GM20431 (cell line): ENCODE data around the gene TIE1.

Experiments
- in situ Hi-C: fragments of 300-500 bp; cut with MseI, MboI; formaldehyde crosslinking; loops from one replicate; pipeline ENCODE4 v1.15.0; 2020; ENCODE audit warnings: low sequenced_read_pairs; ENCODE audit not compliant: unreplicated experiment

The TIE1 gene

GRCh38 chr1:43288785-43289706 is 11.7 kb upstream of the TIE1 start:
- in situ Hi-C loops: no loop called here

DNA sequence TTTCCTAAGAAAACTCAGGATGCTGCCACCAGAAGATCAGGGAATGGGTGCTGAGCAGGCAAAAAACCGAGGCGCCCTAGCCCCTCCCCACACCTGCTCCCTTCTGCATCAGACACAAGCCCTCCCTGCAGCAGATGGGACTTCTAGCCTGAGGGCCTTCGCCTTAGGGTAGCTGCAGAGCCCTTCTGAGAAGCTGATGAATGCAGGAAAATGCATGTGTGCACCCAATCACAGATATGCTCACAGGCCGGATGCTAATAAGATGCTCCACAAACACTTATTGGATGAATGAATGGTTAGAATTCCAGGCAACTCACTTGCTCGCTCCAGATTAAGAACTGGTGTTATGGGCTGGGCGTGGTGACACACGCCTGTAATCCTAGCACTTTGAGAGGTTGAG is 8.6 kb upstream of the TIE1 start:
- in situ Hi-C loops: no loop called here

- in situ Hi-C loops: no loop called here
Observed at GRCh38 chr1:43292679-43293078, 8.1 kb upstream of the TIE1 start.

DNA sequence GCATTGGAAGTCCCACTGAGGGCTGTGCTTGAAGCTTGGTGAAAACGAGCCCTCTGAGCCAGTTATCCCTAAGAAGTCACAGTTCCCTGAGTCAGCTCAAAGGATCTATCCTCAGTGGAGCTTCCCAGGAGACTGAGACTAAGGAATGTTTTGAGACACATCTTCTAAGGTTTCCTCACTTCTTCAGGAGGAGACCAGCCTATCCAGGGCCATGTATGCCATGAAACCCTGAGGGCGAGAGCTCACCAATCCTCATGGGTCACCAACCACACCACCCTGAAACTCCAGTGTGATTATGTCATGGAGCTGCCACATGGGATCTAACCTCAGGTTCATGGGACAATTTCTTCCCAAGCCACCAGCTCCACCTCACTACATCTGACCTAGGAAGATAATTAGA is 7.6 kb upstream of the TIE1 start:
- in situ Hi-C loops: no loop called here

- in situ Hi-C loops: no loop called here
Observed at GRCh38 chr1:43293896-43294760, 6.7 kb upstream of the TIE1 start.

DNA sequence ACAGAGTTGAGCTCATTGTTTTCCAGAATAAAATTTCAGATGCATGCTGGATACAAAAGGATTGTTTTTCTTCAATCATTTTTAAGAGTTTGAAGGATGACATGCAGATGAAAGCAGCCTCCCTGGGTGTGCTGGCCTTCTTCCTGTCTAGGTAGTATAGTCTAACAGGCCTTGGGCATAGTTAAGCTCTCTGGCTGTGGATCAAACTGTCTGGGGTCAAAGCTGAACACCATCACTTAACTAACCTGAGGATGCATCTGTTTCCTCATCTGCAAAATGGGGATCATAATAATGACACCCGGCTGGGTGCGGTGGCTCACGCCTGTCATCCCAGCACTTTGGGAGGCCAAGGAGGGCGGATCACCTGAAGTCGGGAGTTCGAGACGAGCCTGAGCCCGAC is 6.0 kb upstream of the TIE1 start:
- in situ Hi-C loops: no loop called here

DNA sequence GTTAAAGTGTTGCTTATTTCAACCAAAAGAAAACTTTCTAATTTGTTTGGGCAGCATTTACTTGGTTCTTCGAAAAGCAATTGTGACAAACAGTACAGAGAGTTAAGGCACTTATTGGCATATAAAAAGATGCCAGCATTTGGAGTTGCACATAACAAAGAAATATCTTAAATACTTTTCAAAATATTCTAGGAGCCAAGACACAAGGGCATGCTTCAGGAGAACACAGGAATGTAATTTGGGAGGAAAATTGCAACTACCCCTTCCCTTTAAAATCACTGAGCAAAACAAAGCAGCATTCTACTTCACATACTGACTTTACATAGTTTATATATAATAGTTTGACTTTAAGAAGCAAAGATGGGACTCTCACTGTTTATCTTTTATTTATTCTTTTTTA is 4.6 kb upstream of the TIE1 start:
- in situ Hi-C loops: no loop called here

DNA sequence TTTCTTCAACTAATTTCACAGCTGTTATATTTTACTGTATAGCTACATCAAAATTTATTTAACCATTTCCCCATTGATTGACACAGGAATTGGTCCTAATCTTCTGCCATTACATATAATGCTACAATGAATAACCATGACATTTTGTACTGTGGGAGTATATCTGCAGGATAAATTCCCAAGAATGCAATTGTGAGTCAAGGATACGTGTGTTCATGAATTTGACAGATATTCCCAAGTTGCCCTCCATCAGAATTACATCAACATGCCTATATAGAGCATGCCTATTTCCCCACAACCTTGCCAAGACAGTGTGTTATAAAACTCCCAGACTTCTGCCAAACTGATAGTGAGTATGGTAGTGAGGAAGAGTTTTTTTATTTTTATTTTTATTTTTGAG is 2.7 kb upstream of the TIE1 start:
- in situ Hi-C loops: no loop called here

- in situ Hi-C loops: no loop called here
Observed at GRCh38 chr1:43299101-43299500, 1.7 kb upstream of the TIE1 start.

GRCh38 chr1:43302201-43302600 is 1.4 kb downstream of the TIE1 start:
- in situ Hi-C loops: no loop called here

- in situ Hi-C loops: no loop called here
Observed at GRCh38 chr1:43302721-43303470, 2.1 kb downstream of the TIE1 start.

DNA sequence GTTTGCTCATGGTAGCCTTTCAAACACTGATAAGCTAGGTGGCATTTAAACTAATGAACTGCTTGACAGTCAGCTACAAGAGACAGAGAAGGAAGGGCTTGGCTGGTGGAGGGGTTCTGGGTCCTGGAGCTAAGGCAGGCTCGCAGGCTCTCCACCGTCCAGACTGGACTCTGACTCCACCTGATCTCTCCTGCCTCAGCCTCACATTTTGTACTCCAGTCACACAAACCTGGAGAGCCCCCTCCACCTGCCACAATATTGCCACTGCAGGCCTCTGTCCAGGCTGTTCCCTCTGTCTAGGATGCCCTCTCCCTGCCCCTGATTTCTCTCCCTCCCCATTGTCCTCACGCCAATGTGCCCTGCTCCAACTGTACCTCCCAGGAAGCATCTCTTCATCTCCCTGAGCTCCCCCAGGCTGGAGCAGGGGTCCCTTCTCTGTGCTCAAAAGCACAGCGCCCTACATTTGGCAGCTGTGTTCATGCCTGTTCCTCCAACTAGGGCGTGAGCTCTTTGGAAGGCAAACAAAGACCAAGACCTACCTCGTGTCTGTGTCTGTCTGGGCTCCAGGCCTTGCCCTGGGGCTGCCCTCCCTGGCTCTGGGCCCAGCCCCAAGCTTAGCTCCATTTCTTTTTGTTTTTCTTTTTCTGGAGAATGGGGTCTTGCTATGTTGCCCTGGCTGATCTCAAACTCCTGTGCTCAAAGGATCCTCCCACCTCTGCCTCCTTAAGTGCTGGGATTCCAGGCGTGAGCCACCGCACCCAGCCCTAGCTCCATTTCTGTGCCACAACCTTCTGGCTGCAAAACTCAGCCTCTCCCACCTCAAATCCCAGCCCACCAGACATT is 2.9 kb downstream of the TIE1 start:
- in situ Hi-C loops: no loop called here

- in situ Hi-C loops: no loop called here
Observed at GRCh38 chr1:43304314-43304681, 3.5 kb downstream of the TIE1 start.

DNA sequence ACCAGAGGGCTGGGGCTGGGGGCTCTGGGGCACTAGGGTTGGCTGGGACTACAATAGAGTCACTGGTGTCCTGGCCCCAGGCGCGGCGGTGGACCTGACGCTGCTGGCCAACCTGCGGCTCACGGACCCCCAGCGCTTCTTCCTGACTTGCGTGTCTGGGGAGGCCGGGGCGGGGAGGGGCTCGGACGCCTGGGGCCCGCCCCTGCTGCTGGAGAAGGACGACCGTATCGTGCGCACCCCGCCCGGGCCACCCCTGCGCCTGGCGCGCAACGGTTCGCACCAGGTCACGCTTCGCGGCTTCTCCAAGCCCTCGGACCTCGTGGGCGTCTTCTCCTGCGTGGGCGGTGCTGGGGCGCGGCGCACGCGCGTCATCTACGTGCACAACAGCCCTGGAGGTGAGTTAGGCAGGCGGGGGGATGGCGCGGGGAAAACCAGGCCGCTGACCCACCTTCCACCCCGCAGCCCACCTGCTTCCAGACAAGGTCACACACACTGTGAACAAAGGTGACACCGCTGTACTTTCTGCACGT is 4.1 kb downstream of the TIE1 start:
- in situ Hi-C loops: no loop called here

DNA sequence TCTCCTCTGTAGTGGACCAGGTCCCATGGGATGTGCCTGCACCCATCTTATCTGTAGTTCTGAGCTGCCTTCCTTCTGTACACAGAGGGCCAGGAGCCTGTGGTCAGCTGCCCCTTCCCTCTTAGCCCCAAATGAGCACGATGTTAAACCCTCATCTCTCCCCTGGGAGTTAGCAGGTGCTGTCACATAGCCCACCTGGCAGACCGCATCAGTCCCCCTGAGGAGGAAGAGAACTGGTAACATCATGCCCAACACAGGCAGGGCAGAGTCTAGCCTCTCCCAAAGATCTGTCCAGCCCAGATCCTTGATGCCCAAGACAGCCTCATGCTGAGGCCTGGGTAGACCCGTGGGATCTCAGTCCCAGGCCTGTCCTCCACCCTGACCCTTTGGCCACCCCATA is 4.7 kb downstream of the TIE1 start:
- in situ Hi-C loops: no loop called here

DNA sequence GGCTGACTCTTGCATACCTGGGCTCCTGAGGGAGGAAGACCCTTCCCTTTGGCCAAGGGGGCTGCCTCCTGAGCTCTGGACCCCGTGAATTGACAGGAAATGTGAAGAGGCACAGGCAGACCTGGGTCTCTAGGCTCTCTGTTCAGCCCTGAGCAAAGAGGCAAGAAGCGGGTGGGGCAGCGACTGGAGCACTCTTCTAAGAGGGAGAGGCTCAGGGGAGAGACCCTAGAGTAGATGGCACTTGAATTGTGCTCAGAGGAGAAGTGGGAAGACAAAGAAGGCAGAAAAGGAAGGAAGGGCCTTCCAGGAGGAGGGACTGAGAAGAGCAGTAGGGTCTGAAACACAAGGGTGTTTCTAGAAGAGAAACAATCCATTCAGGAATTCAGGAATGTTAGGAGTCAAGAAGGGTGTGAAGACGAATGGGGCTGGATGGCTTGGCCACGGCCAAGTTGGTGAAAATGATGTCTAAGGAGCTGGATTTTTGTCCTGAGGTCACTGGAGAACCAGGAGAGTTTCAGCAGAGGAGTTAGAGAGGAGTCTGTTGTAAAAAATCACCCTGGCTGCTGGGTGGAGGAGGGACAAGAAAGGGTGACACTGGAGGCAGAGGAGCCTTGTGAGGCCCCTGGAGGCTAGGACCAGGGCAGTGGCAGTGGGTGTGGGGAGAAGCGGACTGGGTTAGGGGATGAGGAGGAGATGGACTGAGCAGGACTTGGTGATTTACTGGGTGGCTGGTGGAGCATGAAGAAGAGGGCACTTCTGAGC is 5.3 kb downstream of the TIE1 start:
- in situ Hi-C loops: no loop called here

DNA sequence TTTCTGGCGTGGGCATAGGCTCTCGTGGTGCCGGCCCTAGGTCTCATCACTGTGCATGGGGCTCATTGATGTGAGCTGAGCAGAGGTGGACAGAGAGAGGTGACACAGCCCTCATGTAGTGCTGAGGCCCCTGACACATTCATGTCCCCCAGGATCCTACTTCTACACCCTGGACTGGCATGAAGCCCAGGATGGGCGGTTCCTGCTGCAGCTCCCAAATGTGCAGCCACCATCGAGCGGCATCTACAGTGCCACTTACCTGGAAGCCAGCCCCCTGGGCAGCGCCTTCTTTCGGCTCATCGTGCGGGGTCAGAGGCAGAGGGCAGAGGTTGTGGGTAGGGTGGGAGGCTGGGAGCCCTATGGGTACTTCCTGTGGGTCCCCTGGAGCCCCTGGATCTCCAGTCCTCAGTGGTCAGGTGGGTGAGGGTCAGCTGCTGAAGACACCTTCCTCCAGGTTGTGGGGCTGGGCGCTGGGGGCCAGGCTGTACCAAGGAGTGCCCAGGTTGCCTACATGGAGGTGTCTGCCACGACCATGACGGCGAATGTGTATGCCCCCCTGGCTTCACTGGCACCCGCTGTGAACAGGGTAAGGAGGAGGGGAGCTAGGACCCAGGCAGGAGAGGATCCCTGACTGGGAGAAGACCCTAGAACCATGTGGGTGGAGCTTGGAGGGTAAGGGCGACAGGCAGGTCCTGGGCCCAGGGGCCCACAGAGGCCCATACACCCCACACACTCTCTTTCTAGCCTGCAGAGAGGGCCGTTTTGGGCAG is 6.1 kb downstream of the TIE1 start:
- in situ Hi-C loops: no loop called here
